ENCODE measurements around the gene CCDC57. TPM values are rescaled to one million over a fixed set of nuclear protein-coding genes. Genes with fewer than 3 reads are reported as not detected.
A peak's percentile ranks its signal among the peaks of the same experiment; 100 is the strongest.

CCDC57 gene
- total RNA-seq, 1 experiment from 2014 or later = 140 TPM

DNA sequence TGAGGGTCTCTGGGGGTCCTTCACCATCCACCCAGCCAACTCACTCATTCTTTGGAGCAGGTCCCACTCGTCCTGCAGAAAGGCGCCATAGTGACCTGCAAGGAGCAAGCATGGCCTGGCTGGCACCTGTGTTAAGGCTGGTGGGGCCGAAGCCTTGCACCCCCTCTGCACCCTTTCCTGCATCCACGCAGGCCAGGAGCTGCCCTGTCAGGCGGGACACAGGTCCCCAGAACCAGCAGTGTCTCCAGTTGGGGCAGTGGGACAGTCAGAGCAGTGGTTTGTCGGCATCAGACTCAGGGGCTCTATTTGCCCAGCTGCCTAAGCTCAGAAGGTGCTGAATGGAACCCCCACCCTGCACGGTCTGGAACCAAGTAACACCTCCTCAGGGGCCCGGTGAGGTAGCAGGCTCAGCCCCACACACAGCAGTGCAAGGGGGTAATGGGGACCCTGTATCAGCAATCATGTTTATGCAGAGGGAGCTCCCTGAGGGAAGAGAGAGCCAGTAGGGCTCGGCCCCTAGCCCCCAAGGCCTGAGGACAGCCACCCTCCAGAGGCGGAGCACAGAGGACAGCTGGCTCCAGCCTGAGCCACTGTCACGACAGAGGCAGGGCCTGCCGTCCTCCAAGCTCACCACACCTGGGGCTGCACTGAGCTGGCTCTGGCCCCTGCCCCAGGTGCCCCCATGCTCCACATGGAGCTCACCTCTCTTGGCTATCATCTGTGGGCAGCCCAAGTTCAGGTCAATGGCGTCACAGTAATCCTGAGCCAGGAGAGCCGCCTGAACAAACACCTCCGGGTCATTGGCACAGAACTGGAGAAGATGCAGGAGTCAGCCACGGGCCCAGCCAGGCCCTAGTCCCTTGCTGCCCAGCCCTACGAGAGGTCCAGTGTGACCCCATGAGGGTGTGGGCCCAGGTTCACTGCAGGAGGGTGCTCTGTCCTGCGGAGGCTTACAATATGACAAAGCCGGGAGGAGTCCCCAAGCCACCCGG, 148.9 kb downstream of the CCDC57 start:
- Histone ChIP-seq H3F3A (ENCODE audit: insufficient read depth, low read depth) (no peaks in the 10 kb centered on the region), H3K4me2 (peak overlapping the region; percentile 89), H3K36me3 (ENCODE audit: low read depth) (no peaks in the 10 kb centered on the region), H4K20me1 (ENCODE audit: insufficient read depth) (no peaks in the 10 kb centered on the region), H3K27ac (no peak overlapping the region), H3K79me2 (ENCODE audit: low read depth) (peaks cover 17% of the 10 kb centered on the region; the same call in 1 of the 2 replicates), H2AFZ (no peak overlapping the region), H3K9me3 (ENCODE audit: insufficient read depth, low read depth) (no peaks in the 10 kb centered on the region), H3K4me1 (replicated peaks; ENCODE audit: insufficient read depth) (peaks cover 9% of the 10 kb centered on the region; the same call in 1 of the 2 replicates), H3K4me3 (peak overlapping the region; percentile 71), H3K9me2 (ENCODE audit: insufficient read depth) (no peaks in the 10 kb centered on the region), H3K27me3 (ENCODE audit: insufficient read depth, low read depth) (no peaks in the 10 kb centered on the region)
- no peak for DNase-seq
- ChIA-PET POLR2A (ENCODE audit: unreplicated experiment) (interaction anchor here (0.7 kb wide), 1 partner anchor 35 kb away, joined by 3 read pairs; no protein-coding TSS in a partner anchor), CTCF (interaction anchor here (0.9 kb wide), 1 partner anchor 26 kb away, joined by 3 read pairs; the partner anchor contains the start of gene DCXR)
- TF ChIP-seq CTCF (conservative IDR thresholded peaks at IDR 0.05) = no peak
- TF ChIP-seq EZH2 (IDR thresholded peaks at IDR 0.05; ENCODE audit: low read depth) = no peak
- BruUV-seq (replicated peaks) = no TSS peak
- intact Hi-C loops (cut with micrococcal nuclease; ENCODE audit: unreplicated experiment) = no loop called here

DNA sequence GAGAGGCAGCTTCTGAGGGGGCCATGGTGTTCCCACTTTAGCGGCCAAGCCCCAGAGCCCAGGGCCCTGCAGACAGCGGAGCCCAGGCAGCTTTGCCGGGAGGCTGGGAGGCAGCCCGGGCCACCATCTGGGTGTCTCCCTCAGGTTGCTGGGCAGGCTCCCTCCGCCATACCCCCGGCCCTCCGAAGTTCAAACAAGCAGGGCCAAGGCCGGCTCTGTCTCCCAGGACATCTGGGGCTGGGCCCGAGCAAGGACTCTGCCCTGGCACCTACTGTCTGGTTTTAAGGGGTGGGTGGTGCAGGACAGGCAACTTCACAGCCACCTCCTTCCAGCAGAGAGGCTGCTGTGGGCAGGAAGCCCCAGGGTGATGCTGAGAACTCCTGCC, 149.7 kb downstream of the CCDC57 start:
- peaks cover 17% of the 10 kb centered on the region; the same call in 1 of the 2 replicates for H3K79me2 ChIP-seq (ENCODE audit: low read depth)
- no peak overlapping the region for H3K4me3 ChIP-seq
- POLR2A ChIA-PET (ENCODE audit: unreplicated experiment) = interaction anchor here (0.7 kb wide), 1 partner anchor 35 kb away, joined by 3 read pairs; no protein-coding TSS in a partner anchor
- no peaks in the 10 kb centered on the region for H4K20me1 ChIP-seq (ENCODE audit: insufficient read depth)
- H3K9me3 ChIP-seq (ENCODE audit: insufficient read depth, low read depth) = no peaks in the 10 kb centered on the region
- H3K36me3 ChIP-seq (ENCODE audit: low read depth) = no peaks in the 10 kb centered on the region
- no peak overlapping the region for H3K27ac ChIP-seq
- no peak for DNase-seq
- no peaks in the 10 kb centered on the region for H3K9me2 ChIP-seq (ENCODE audit: insufficient read depth)
- intact Hi-C loops (cut with micrococcal nuclease; ENCODE audit: unreplicated experiment) = no loop called here
- BruUV-seq (replicated peaks) = no TSS peak
- H3K27me3 ChIP-seq (ENCODE audit: insufficient read depth, low read depth) = no peaks in the 10 kb centered on the region
- no peak for TF ChIP-seq EZH2 (IDR thresholded peaks at IDR 0.05; ENCODE audit: low read depth)
- no peak for TF ChIP-seq CTCF (conservative IDR thresholded peaks at IDR 0.05)
- CTCF ChIA-PET = no interaction called here
- no peak overlapping the region for H3K4me2 ChIP-seq
- peaks cover 9% of the 10 kb centered on the region; the same call in 1 of the 2 replicates for H3K4me1 ChIP-seq (replicated peaks; ENCODE audit: insufficient read depth)
- H3F3A ChIP-seq (ENCODE audit: insufficient read depth, low read depth) = no peaks in the 10 kb centered on the region
- H2AFZ ChIP-seq = no peak overlapping the region

- peaks cover 17% of the 10 kb centered on the region; the same call in 1 of the 2 replicates for H3K79me2 ChIP-seq (ENCODE audit: low read depth)
- no peaks in the 10 kb centered on the region for H3F3A ChIP-seq (ENCODE audit: insufficient read depth, low read depth)
- no TSS peak for BruUV-seq (replicated peaks)
- no peak overlapping the region for H3K4me3 ChIP-seq
- CTCF ChIA-PET = no interaction called here
- no peak overlapping the region for H2AFZ ChIP-seq
- no peaks in the 10 kb centered on the region for H4K20me1 ChIP-seq (ENCODE audit: insufficient read depth)
- H3K27me3 ChIP-seq (ENCODE audit: insufficient read depth, low read depth) = no peaks in the 10 kb centered on the region
- intact Hi-C loops (cut with micrococcal nuclease; ENCODE audit: unreplicated experiment) = no loop called here
- H3K9me3 ChIP-seq (ENCODE audit: insufficient read depth, low read depth) = no peaks in the 10 kb centered on the region
- no peaks in the 10 kb centered on the region for H3K36me3 ChIP-seq (ENCODE audit: low read depth)
- H3K4me1 ChIP-seq (replicated peaks; ENCODE audit: insufficient read depth) = peaks cover 9% of the 10 kb centered on the region; the same call in 1 of the 2 replicates
- no peak overlapping the region for H3K4me2 ChIP-seq
- POLR2A ChIA-PET (ENCODE audit: unreplicated experiment) = no interaction called here
- no peaks in the 10 kb centered on the region for H3K9me2 ChIP-seq (ENCODE audit: insufficient read depth)
- DNase-seq = no peak
- H3K27ac ChIP-seq = no peak overlapping the region
- TF ChIP-seq EZH2 (IDR thresholded peaks at IDR 0.05; ENCODE audit: low read depth) (no peak), CTCF (conservative IDR thresholded peaks at IDR 0.05) (no peak)
Observed at GRCh38 chr17:82062076-82062983, 150.3 kb downstream of the CCDC57 start.

Measured in PC-9 (cell line).